ENCODE results near the gene ID1. TPM values are rescaled to one million over a fixed set of nuclear protein-coding genes. Genes with fewer than 3 reads are reported as not detected.

ID1 gene
- total and polyA plus RNA-seq, 2 of the 13 experiments (the other 11 are each of a cell fraction or from before 2014, with no cell fraction given) = 320 to 419 TPM

GRCh38 chr20:31572701-31573554 is 32.2 kb upstream of the ID1 start (continued):
- TF ChIP-seq KDM4B (CRISPR knock-in tag; IDR thresholded peaks at IDR 0.05) (peak; percentile 99), FOXJ3 (CRISPR knock-in tag; IDR thresholded peaks at IDR 0.05; ENCODE audit: borderline replicate concordance) (peak; percentile 93), RARG (CRISPR knock-in tag; IDR thresholded peaks at IDR 0.05; ENCODE audit: low read depth) (peak; percentile 54; the same call in 1 of the 2 replicates), ZNF143 (CRISPR knock-in tag; IDR thresholded peaks at IDR 0.05) (peak; percentile 72; the same call in 1 of the 2 replicates), ZNF530 (CRISPR knock-in tag; IDR thresholded peaks at IDR 0.05; ENCODE audit: low read depth) (no peak), ZNF556 (CRISPR knock-in tag; IDR thresholded peaks at IDR 0.05; ENCODE audit: borderline replicate concordance) (peak; percentile 97; the same call in 1 of the 2 replicates), CHCHD3 (CRISPR knock-in tag; IDR thresholded peaks at IDR 0.05) (no peak; the same call in 1 of the 2 replicates), ZBTB37 (CRISPR knock-in tag; IDR thresholded peaks at IDR 0.05) (0 out of 2 replicates have a peak, but pooled peaks have one; percentile 35), ZNF800 (CRISPR knock-in tag; IDR thresholded peaks at IDR 0.05) (no peak; the same call in 1 of the 2 replicates), SRF (IDR thresholded peaks at IDR 0.05; ENCODE audit: low read depth, low read length) (peak; percentile 89), TEAD2 (CRISPR knock-in tag; IDR thresholded peaks at IDR 0.05) (peak; percentile 84), MEIS1 (CRISPR knock-in tag; IDR thresholded peaks at IDR 0.05; ENCODE audit: borderline replicate concordance) (peak; percentile 58; the same call in 1 of the 2 replicates), CCDC6 (CRISPR knock-in tag; IDR thresholded peaks at IDR 0.05) (peak; percentile 63), FOXC1 (CRISPR knock-in tag; IDR thresholded peaks at IDR 0.05; ENCODE audit: borderline replicate concordance) (peak; percentile 93), NFAT5 (CRISPR knock-in tag; IDR thresholded peaks at IDR 0.05) (peak; percentile 37; the same call in 1 of the 2 replicates), ZNF496 (CRISPR knock-in tag; IDR thresholded peaks at IDR 0.05; ENCODE audit: insufficient replicate concordance) (no peak), RARA (CRISPR knock-in tag; IDR thresholded peaks at IDR 0.05) (peak; percentile 96), BRD4 (CRISPR knock-in tag; IDR thresholded peaks at IDR 0.05) (peak; percentile 76), ZNF597 (CRISPR knock-in tag; IDR thresholded peaks at IDR 0.05) (0 out of 2 replicates have a peak, but pooled peaks have one; percentile 26)

Measured in HepG2 (cell line).